Measurements from ENCODE around the gene RNF208. TPM values are rescaled to one million over a fixed set of nuclear protein-coding genes. Genes with fewer than 3 reads are reported as not detected.

RNF208 gene
- total and polyA plus RNA-seq, 9 of the 15 experiments (the other 6 are each of a cell fraction or from before 2014, with no cell fraction given): 0.15 to 6.9 (median 0.50) TPM; not detected in 2

DNA sequence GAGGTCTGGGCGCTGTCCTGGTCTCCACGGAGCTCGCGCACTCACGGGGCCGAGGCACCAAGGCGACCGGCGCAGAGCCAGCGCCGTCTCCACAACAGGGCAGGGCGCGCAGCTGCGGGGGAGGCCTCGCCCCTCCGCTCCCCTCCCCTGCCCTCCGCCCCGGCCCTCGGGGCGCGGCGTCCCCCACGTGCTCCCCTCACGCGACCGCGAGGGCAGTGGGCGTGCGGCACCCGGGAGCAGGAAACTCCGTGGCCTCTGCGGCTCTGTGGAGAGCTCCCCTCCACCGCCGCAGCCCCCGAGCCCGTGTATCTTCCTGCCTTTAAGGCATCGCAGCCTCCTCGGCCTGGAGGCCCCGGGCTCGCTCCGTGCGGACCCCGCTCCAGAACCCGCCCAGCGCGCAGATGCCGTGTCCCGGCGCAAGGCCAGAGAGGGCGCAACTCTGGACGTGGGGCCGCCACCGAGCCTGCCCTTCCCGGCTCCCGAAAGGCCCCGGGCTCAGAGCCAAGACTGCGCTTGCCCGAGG is 18.3 kb upstream of the RNF208 start (continued):
- TF ChIP-seq ZBTB5 (IDR thresholded peaks at IDR 0.05) (no peak), LEF1 (IDR thresholded peaks at IDR 0.05) (no peak), ZFP1 (CRISPR knock-in tag; IDR thresholded peaks at IDR 0.05) (no peak), SIN3B (IDR thresholded peaks at IDR 0.05; ENCODE audit: low read depth) (no peak), PHB2 (IDR thresholded peaks at IDR 0.05; ENCODE audit: low read depth) (no peak), CTCFL (IDR thresholded peaks at IDR 0.05; ENCODE audit: borderline replicate concordance, insufficient read depth, low read depth, low read length, poor library complexity, severe bottlenecking) (peak; percentile 53), HNRNPLL (IDR thresholded peaks at IDR 0.05; ENCODE audit: low read depth, low read length, poor library complexity, severe bottlenecking) (no peak), PPARD (CRISPR knock-in tag; IDR thresholded peaks at IDR 0.05) (no peak), ZNF318 (IDR thresholded peaks at IDR 0.05; ENCODE audit: borderline replicate concordance in 1 of 2, low read depth in 1 of 2) (no peak), CBX8 (IDR thresholded peaks at IDR 0.05; ENCODE audit: borderline replicate concordance, extremely low read depth, low read depth, low read length, poor library complexity, severe bottlenecking) (no peak), OTX1 (CRISPR knock-in tag; IDR thresholded peaks at IDR 0.05) (no peak)
- TF ChIP-seq, protein P1, sequence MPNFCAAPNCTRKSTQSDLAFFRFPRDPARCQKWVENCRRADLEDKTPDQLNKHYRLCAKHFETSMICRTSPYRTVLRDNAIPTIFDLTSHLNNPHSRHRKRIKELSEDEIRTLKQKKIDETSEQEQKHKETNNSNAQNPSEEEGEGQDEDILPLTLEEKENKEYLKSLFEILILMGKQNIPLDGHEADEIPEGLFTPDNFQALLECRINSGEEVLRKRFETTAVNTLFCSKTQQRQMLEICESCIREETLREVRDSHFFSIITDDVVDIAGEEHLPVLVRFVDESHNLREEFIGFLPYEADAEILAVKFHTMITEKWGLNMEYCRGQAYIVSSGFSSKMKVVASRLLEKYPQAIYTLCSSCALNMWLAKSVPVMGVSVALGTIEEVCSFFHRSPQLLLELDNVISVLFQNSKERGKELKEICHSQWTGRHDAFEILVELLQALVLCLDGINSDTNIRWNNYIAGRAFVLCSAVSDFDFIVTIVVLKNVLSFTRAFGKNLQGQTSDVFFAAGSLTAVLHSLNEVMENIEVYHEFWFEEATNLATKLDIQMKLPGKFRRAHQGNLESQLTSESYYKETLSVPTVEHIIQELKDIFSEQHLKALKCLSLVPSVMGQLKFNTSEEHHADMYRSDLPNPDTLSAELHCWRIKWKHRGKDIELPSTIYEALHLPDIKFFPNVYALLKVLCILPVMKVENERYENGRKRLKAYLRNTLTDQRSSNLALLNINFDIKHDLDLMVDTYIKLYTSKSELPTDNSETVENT (CRISPR knock-in tag; IDR thresholded peaks at IDR 0.05): peak; percentile 85; the same call in 1 of the 2 replicates

Data from K562 (cell line).